Neural progenitor cell (in vitro differentiated cells): ENCODE data around the gene GRIN2B.

Experiments used
- CTCF ChIP-seq: fragments of 200-600 bp; sonication (generic); IDR thresholded peaks from 2 replicates; pipeline ENCODE4 v1.5.1; 2017; ENCODE audit warnings: antibody characterized with exemption, mild to moderate bottlenecking
- EZH2 ChIP-seq: fragments of 200-600 bp; sonication (generic); IDR thresholded peaks from 2 replicates; pipeline ENCODE4 v1.6.1; 2017; ENCODE audit warnings: antibody characterized with exemption, mild to moderate bottlenecking, moderate library complexity
- EZH2phosphoT487 ChIP-seq: fragments of 200-600 bp; sonication (generic); IDR thresholded peaks from 2 replicates; pipeline ENCODE4 v1.6.1; 2017; ENCODE audit warnings: antibody characterized with exemption

- TF ChIP-seq CTCF (no peak), EZH2phosphoT487 (no peak), EZH2 (no peak)
Observed at GRCh38 chr12:13945236-13945635, 36.2 kb downstream of the GRIN2B start.
